Panc1 (cell line): ENCODE measurements around the gene BTBD9. TPM values are rescaled to one million over a fixed set of nuclear protein-coding genes. Genes with fewer than 3 reads are reported as not detected.

ENCODE experiments used
- ATAC-seq: fragments of 200-7000 bp; cut with Tn5 transposase; 2 replicates; pipeline ENCODE4 v1.9.1; 2020; ENCODE audit warnings: mild to moderate bottlenecking, moderate library complexity
- BruUV-seq: library from RNA; stranded (reverse); fragments of 400-500 nt; replicated peaks from 2 replicates; lab custom pipeline; 2021; lab: Mats Ljungman, UMichigan
- CTCF ChIA-PET: fragments of 300-600 bp; sonication (Branson Sonifier 250); formaldehyde crosslinking; loops from one replicate; lab custom pipeline; 2022; ENCODE audit warnings: antibody characterized with exemption; lab: Charles Lee
- POLR2A ChIA-PET: fragments of 300-600 bp; sonication (Branson Sonifier 250); formaldehyde crosslinking; loops from one replicate; lab custom pipeline; 2022; ENCODE audit warnings: antibody characterized with exemption; lab: Charles Lee
- DNase-seq: peaks from one replicate; pipeline ENCODE4 v3.0.0-alpha.2; 2010; ENCODE audit warnings: low read depth, low spot score
- H3K27ac ChIP-seq: 2 replicates; pipeline ENCODE4 v1.5.1; 2011; ENCODE audit warnings: mild to moderate bottlenecking, low read length, inconsistent platforms
- H3K27me3 ChIP-seq: fragments of 200-500 bp; sonication (Bioruptor generic); 2 replicates; pipeline ENCODE4 v1.6.0; 2014; ENCODE audit warnings: low read length, inconsistent platforms; ENCODE audit not compliant: control insufficient read depth, insufficient read depth
- H3K36me3 ChIP-seq: fragments of 200-500 bp; sonication (Bioruptor generic); 2 replicates; pipeline ENCODE4 v1.5.1; 2014; ENCODE audit warnings: inconsistent platforms, mild to moderate bottlenecking, low read length, moderate library complexity; ENCODE audit not compliant: control insufficient read depth, insufficient read depth
- H3K4me1 ChIP-seq: 2 replicates; pipeline ENCODE4 v1.5.1; 2011; ENCODE audit warnings: inconsistent platforms, mild to moderate bottlenecking, low read length, moderate library complexity; ENCODE audit not compliant: control insufficient read depth, insufficient read depth
- H3K4me3 ChIP-seq, 2 experiments: 2 replicates each; pipeline ENCODE4 v1.5.1; 2011 to 2012; ENCODE audit warnings: low read depth in 2 of 2, low read length in 2 of 2, mild to moderate bottlenecking in 2 of 2, inconsistent platforms in 1 of 2, moderate library complexity in 1 of 2
- H3K9me3 ChIP-seq: fragments of 200-500 bp; sonication (Bioruptor generic); 2 replicates; pipeline ENCODE4 v1.5.1; 2014; ENCODE audit warnings: low read depth, mild to moderate bottlenecking, inconsistent platforms, low read length, moderate library complexity; ENCODE audit not compliant: control insufficient read depth, insufficient read depth
- CTCF ChIP-seq: fragments of 450-650 bp; IDR thresholded peaks from 2 replicates; pipeline ENCODE4 v1.5.1; 2017; ENCODE audit warnings: mild to moderate bottlenecking
- POLR2AphosphoS5 ChIP-seq: IDR thresholded peaks from 2 replicates; pipeline ENCODE4 v1.6.1; 2012; ENCODE audit warnings: mild to moderate bottlenecking, low read depth, low read length, moderate library complexity
- REST ChIP-seq, 2 experiments: IDR thresholded peaks; 2 replicates each; pipeline ENCODE4 v1.6.1; 2011 to 2012; ENCODE audit warnings: low read depth in 2 of 2, control low read depth in 1 of 2, low read length in 1 of 2, mild to moderate bottlenecking in 1 of 2, moderate library complexity in 1 of 2; ENCODE audit not compliant: insufficient read depth in 1 of 2
- SIN3A ChIP-seq: IDR thresholded peaks from 2 replicates; pipeline ENCODE4 v1.6.1; 2012; ENCODE audit warnings: low read depth, mild to moderate bottlenecking, low read length, moderate library complexity, borderline replicate concordance; ENCODE audit not compliant: insufficient read depth
- TCF7L2 ChIP-seq: IDR thresholded peaks from 2 replicates; pipeline ENCODE4 v1.6.1; 2011; ENCODE audit warnings: mild to moderate bottlenecking, low read depth, low read length, inconsistent platforms
- in situ Hi-C: cut with HindIII; loops from 2 replicates; pipeline ENCODE4 v1.10.0; 2016; ENCODE audit warnings: low sequenced_read_pairs, low pct_unique_long_range_greater_than_20kb
- intact Hi-C: fragments of 100-400 bp; cut with micrococcal nuclease; formaldehyde crosslinking; loops from one replicate; pipeline ENCODE4 v1.10.0; 2022; ENCODE audit not compliant: unreplicated experiment
- total RNA-seq: library from RNA; stranded (reverse); gene quantifications from one replicate; pipeline ENCODE4 v1.2.1, GENCODE V29; 2021; ENCODE audit not compliant: unreplicated experiment

BTBD9 gene
- total RNA-seq, 1 experiment from 2014 or later = 12.8 TPM

GRCh38 chr6:38185752-38186151 is 454.0 kb downstream of the BTBD9 start:
- DNase-seq (no peak), ATAC-seq (no peak)
- CTCF ChIA-PET = no interaction called here
- TF ChIP-seq SIN3A (no peak), TCF7L2 (no peak), REST (IDR thresholded peaks at IDR 0.05; ENCODE audit: insufficient read depth in 1 of 2, low read depth in 2 of 2, low read length in 1 of 2) (no peak), CTCF (no peak), POLR2AphosphoS5 (no peak)
- no peaks in the 10 kb centered on the region for H3K36me3 ChIP-seq
- POLR2A ChIA-PET = no interaction called here
- no peaks in the 10 kb centered on the region for H3K27me3 ChIP-seq
- no peak overlapping the region for H3K4me3 ChIP-seq
- no TSS peak for BruUV-seq
- intact Hi-C loops = no loop called here
- no peaks in the 10 kb centered on the region for H3K4me1 ChIP-seq
- in situ Hi-C loops = no loop called here
- H3K9me3 ChIP-seq = no peaks in the 10 kb centered on the region
- no peak overlapping the region for H3K27ac ChIP-seq

GRCh38 chr6:38185244-38185643 is 454.5 kb downstream of the BTBD9 start:
- in situ Hi-C loops = no loop called here
- POLR2A ChIA-PET = no interaction called here
- ATAC-seq = no peak
- Histone ChIP-seq H3K9me3 (no peaks in the 10 kb centered on the region), H3K27me3 (no peaks in the 10 kb centered on the region), H3K4me1 (no peaks in the 10 kb centered on the region), H3K36me3 (no peaks in the 10 kb centered on the region), H3K4me3 (no peak overlapping the region), H3K27ac (no peak overlapping the region)
- no TSS peak for BruUV-seq
- intact Hi-C loops = no loop called here
- TF ChIP-seq REST (IDR thresholded peaks at IDR 0.05; ENCODE audit: insufficient read depth in 1 of 2, low read depth in 2 of 2, low read length in 1 of 2) = no peak
- no peak for TF ChIP-seq TCF7L2
- TF ChIP-seq POLR2AphosphoS5 = no peak
- no peak for TF ChIP-seq SIN3A
- TF ChIP-seq CTCF = no peak
- CTCF ChIA-PET = no interaction called here
- no peak for DNase-seq
